IPS-20b (cell line): ENCODE results near the gene CCDC47.

Source experiments
- H3K27ac ChIP-seq: one replicate; pipeline ENCODE4 v1.5.1; 2013; ENCODE audit warnings: low read length
- H3K27me3 ChIP-seq: 2 replicates; pipeline ENCODE4 v1.6.1; 2013; ENCODE audit warnings: mild to moderate bottlenecking, low read length, inconsistent platforms; ENCODE audit not compliant: insufficient read depth
- H3K36me3 ChIP-seq: 2 replicates; pipeline ENCODE4 v1.6.1; 2013; ENCODE audit warnings: low read depth, mild to moderate bottlenecking, inconsistent platforms, low read length, moderate library complexity; ENCODE audit not compliant: insufficient read depth
- H3K4me1 ChIP-seq: 2 replicates; pipeline ENCODE4 v1.6.1; 2013; ENCODE audit warnings: mild to moderate bottlenecking, control low read depth, inconsistent platforms, low read length, moderate library complexity; ENCODE audit not compliant: insufficient read depth
- H3K4me3 ChIP-seq: 2 replicates; pipeline ENCODE4 v1.5.1; 2013; ENCODE audit warnings: mild to moderate bottlenecking, low read length, inconsistent platforms
- H3K9ac ChIP-seq: 2 replicates; pipeline ENCODE4 v1.6.1; 2013; ENCODE audit warnings: low read depth, mild to moderate bottlenecking, inconsistent platforms, low read length, moderate library complexity
- H3K9me3 ChIP-seq: 2 replicates; pipeline ENCODE4 v1.6.1; 2013; ENCODE audit warnings: mild to moderate bottlenecking, low read depth, low read length, inconsistent platforms; ENCODE audit not compliant: insufficient read depth

Gene CCDC47, protein sequence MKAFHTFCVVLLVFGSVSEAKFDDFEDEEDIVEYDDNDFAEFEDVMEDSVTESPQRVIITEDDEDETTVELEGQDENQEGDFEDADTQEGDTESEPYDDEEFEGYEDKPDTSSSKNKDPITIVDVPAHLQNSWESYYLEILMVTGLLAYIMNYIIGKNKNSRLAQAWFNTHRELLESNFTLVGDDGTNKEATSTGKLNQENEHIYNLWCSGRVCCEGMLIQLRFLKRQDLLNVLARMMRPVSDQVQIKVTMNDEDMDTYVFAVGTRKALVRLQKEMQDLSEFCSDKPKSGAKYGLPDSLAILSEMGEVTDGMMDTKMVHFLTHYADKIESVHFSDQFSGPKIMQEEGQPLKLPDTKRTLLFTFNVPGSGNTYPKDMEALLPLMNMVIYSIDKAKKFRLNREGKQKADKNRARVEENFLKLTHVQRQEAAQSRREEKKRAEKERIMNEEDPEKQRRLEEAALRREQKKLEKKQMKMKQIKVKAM

DNA sequence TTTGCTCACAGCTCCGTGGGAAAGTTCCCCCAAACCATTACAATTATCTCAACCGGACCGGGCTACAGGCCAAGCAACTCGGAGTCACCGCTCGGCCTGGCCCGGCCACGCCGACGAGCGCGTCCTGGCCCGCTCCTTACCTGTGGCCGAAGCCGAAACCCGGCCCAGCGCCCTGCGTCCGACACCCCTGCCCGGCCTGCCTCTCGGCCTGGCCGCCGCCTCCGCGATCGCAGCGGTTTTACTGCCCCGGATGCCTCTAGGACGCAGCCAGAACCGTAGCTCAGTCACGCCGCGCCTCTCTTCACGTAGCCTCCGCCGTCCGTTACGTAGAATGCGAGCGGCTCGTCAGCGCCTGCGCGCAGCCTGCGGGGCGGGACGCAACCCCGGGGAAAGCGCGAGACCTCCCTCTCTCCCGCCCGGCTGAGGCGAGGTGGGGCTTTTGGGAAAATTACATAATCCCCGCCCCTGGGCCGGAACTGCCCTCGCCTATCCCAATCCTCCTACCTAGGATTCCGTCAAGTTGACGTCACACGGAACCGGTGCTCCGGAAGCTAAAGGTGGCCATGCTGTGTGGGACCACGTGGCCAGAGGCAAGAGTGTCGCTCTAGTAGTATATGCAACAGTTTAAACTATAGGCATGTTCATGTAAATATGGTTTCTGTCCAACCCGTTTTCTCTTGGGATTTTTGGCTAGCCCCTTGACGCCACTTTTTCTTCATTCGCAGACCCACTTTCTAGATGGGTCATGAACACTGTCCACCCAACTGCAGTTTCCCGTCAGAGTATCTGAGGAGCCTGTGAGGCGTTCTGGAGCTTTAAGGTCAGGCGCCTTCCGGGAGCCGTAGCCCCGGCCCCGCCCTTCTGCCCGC, at the start of gene CCDC47:
CCDC47 (minus strand) TSS at position 326 of the 869 bp plus-strand sequence. CDS start 7,422 bp downstream, outside the sequence.
- Histone ChIP-seq H3K4me3 (peak within 1 kb of the TSS; percentile 97), H3K36me3 (peaks cover 31% of the 10 kb centered on the region), H3K27ac (peak within 1 kb of the TSS; percentile 100), H3K9me3 (no peaks in the 10 kb centered on the region), H3K27me3 (no peaks in the 10 kb centered on the region), H3K9ac (peak within 1 kb of the TSS; percentile 100), H3K4me1 (peaks cover 10% of the 10 kb centered on the region)

DNA sequence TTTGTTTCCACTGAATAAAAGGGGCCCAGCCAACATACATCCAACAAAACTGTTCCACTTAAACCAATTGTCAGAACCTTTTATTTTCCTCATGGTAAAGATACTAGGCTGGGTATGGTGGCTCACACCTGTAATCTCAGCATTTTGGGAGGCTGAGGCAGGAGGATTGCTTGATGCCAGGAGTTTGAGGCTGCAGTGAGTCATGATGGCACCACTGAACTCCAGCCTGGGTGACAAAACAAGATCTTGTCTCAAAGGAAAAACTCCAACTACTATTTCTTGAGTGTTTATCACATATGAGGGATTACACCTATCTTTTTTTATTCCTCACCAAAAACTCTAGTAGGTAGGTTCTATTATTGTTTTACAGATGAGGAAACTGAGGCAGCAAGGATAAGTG, 49.1 kb upstream of the CCDC47 start:
- Histone ChIP-seq H3K27me3 (no peaks in the 10 kb centered on the region), H3K36me3 (peaks cover 87% of the 10 kb centered on the region), H3K27ac (no peak overlapping the region), H3K9ac (no peak overlapping the region), H3K4me1 (peaks cover 4% of the 10 kb centered on the region; the same call in 1 of the 2 replicates), H3K9me3 (no peaks in the 10 kb centered on the region), H3K4me3 (no peak overlapping the region)

DNA sequence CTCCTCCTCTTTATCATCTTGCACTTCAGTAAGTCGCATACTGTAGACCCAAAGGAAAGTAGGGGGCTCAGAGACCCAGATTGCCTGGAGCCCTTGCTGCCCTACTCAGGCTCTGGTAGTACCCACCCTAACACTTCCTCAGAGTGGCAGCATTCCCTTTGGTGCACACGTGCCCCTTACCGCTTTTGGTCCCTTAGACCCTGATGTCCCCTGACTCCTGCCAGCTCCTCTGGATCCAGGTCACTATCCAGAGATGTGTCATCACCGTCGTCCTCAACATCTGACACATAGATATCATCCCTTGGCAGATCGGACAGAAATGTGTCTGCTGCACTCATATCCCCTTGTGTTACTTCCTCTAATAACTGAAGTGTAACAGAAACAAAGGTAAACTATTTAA, 48.4 kb upstream of the CCDC47 start:
- Histone ChIP-seq H3K9ac (no peak overlapping the region), H3K4me3 (no peak overlapping the region)

DNA sequence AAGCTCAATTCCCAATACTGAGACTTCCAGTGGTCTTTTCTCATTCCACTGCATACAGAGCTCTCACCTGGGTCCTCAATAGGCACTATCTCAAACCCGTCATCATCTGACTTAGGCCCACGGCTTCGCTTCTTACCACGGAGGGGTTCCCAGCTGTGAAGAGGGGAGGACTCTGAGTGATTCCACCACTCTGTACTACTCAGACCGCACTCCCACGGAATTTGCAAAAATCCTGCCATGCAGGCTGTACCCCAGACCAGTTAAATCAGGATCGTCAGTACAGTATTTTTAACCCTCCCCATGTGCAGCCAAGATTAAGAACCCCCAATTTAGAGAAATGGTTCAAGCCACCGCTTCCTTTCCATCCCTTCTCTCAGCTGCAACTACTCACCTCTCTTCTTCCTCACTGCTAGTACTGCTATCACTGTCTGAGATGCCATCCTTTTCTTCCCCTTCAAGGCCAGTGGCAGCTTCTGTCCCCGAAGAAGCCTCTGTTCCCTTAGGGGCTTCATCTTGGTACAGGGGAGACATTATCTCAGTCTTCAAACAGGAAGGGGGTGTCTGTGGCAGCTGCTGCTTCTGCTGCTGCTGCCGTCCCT, 47.7 kb upstream of the CCDC47 start:
- Histone ChIP-seq H3K4me3 (no peak overlapping the region), H3K27me3 (no peaks in the 10 kb centered on the region), H3K9me3 (no peaks in the 10 kb centered on the region), H3K36me3 (peaks cover 100% of the 10 kb centered on the region), H3K27ac (no peak overlapping the region), H3K4me1 (peaks cover 4% of the 10 kb centered on the region; the same call in 1 of the 2 replicates), H3K9ac (no peak overlapping the region)

More for the DNA sequence above, 48.4 kb upstream of the CCDC47 start:
- Histone ChIP-seq H3K27ac (no peak overlapping the region), H3K27me3 (no peaks in the 10 kb centered on the region), H3K36me3 (peaks cover 94% of the 10 kb centered on the region), H3K4me1 (peaks cover 4% of the 10 kb centered on the region; the same call in 1 of the 2 replicates), H3K9me3 (no peaks in the 10 kb centered on the region)

DNA sequence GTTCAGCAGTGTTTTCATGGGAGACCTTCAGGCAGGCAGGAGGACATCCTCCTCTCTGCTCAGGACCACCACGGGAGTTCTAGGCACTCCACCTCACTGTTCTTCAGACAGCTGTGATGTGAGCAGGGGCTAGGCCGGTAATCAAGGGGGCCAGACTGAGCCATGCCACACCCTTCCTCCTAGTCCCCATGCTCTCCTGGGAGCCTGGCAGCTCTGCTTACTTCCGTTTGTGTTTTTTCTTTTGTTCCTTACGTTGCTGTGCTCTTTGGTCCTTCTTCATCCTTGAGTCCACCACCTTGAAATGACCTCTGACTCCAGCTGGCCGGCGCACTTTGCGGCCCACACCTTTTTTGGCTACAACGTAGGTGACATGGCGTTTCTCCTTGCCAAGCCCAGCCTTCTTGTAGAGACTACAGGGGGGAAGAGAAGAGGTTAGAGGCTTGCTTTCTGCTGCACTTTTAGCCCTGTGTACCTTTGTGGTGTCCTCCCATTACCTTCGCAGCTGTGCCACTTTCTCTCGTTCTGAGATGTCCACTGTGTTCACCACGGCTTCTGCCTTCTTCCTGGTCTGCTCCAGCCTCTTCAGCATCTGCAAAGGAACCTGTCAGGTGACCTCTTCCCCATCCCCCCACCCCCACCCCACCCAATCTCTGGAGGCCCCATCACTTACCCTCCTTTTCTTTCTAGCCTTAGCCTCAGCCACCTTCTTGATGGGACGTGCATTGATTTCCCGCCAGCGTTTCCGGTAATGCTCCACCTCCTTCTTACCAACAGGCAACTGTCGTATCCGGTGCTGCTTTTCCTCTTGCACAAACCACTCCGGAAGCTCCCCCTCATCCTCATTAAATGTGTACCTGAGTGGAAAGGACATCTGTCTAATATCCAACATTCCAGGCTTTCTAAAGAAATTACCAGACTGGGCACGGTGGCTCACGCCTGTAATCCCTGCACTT, 46.5 kb upstream of the CCDC47 start:
- Histone ChIP-seq H3K9me3 (no peaks in the 10 kb centered on the region), H3K27ac (no peak overlapping the region), H3K9ac (no peak overlapping the region), H3K27me3 (no peaks in the 10 kb centered on the region), H3K4me3 (no peak overlapping the region), H3K4me1 (no peaks in the 10 kb centered on the region), H3K36me3 (peaks cover 100% of the 10 kb centered on the region)

DNA sequence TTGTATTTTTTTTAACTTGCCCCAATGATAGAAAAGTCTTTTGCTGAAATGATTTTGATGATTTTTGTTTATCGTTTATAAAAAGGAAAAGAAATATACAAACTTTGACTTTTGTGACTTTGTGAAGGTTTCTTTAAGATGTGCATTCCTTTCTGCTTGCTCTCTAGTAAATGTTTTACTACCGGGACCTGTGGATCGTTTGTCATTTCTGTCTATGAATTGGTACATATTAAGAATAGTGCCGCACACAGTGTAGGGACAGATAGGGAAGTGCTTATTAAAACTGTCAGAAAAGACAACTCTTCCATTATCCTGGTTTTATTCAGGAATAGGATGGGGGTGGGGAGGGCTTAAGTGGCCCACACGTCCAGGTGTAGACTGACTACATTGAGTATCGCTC, 45.7 kb upstream of the CCDC47 start:
- Histone ChIP-seq H3K4me1 (no peaks in the 10 kb centered on the region), H3K4me3 (no peak overlapping the region), H3K27ac (no peak overlapping the region), H3K27me3 (no peaks in the 10 kb centered on the region), H3K9ac (no peak overlapping the region), H3K9me3 (no peaks in the 10 kb centered on the region), H3K36me3 (peaks cover 100% of the 10 kb centered on the region)

DNA sequence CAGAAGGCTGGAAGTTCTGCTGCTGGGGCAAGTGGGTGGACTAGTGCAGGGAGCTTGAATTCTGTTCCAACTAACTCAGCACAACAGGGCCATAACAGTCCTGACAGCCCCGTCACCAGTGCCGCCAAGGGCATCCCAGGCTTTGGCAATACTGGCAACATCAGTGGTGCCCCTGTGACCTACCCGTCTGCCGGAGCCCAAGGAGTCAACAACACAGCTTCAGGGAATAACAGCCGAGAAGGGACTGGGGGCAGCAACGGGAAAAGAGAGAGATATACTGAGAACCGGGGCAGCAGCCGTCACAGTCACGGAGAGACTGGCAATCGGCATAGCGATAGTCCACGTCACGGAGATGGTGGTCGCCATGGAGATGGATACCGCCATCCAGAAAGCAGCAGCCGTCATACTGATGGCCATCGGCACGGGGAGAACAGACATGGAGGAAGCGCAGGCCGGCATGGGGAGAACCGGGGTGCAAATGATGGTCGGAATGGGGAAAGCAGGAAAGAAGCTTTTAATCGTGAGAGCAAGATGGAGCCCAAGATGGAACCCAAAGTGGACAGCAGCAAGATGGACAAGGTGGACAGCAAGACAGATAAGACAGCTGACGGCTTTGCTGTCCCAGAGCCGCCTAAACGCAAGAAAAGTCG, 44.5 kb upstream of the CCDC47 start:
- H3K4me1 ChIP-seq, result no peaks in the 10 kb centered on the region
- no peak overlapping the region for H3K27ac ChIP-seq
- H3K9ac ChIP-seq, result no peak overlapping the region
- H3K27me3 ChIP-seq, result no peaks in the 10 kb centered on the region
- H3K4me3 ChIP-seq, result no peak overlapping the region
- no peaks in the 10 kb centered on the region for H3K9me3 ChIP-seq
- H3K36me3 ChIP-seq, result peaks cover 100% of the 10 kb centered on the region

DNA sequence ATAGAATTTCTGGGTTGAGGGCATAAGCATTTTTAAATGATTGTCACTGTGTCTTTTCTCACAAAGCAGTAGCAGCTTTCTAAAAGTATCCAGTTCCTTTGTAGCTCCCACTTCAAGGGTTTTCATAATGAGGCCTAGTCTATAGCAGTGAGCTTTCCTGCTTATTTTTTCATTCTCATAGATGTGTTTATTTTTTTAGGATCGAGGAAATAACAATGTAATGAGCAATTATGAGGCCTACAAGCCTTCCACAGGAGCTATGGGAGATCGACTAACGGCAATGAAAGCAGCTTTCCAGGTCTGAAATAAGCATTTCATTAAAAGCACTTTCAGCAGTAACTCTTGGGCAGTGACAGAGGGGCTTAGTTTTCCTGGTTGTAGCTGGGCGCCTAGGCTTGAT, 43.3 kb upstream of the CCDC47 start:
- Histone ChIP-seq H3K9ac (no peak overlapping the region), H3K4me3 (no peak overlapping the region), H3K4me1 (no peaks in the 10 kb centered on the region), H3K9me3 (no peaks in the 10 kb centered on the region), H3K36me3 (peaks cover 100% of the 10 kb centered on the region), H3K27me3 (no peaks in the 10 kb centered on the region), H3K27ac (no peak overlapping the region)

DNA sequence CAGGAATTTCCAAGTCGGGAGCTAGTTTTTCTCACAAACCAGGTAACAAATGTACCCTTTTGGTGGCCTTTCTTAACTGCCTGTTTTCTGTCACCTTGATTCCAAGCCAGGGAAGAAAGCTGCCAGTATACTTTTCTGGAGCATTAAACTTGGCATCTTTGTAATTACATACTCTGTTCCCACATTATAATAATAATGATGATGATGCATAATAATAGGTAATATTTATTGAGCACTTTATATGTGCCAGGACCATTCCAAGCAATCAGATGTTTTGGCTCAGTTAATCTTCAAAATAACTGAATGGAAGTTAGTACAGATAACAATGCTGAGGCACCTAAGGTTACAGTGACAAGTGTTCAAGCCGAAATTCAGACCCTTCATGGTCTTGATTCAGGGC, 42.7 kb upstream of the CCDC47 start:
- Histone ChIP-seq H3K4me3 (no peak overlapping the region), H3K9ac (no peak overlapping the region), H3K4me1 (no peaks in the 10 kb centered on the region), H3K9me3 (no peaks in the 10 kb centered on the region), H3K27me3 (no peaks in the 10 kb centered on the region), H3K27ac (no peak overlapping the region), H3K36me3 (peaks cover 100% of the 10 kb centered on the region)

DNA sequence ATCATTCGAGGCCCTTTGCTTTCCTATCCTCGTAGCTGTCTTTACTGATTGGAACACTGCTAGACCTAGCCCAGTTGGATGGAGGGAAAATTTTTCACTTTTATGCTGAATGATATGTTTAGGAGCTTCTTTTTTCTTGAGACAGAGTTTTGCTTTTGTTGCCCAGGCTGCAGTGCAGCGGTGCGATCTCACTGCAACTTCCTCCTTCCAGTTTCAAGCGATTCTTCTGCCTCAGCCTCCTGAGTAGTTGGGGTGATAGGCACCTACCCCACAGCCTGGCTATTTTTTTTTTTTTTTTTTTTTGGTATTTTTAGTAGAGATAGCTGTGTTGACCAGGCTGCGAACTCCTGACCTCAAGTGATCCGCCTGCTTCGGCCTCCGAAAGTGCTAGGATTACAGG, 36.6 kb upstream of the CCDC47 start:
- H3K4me3 ChIP-seq, result no peak overlapping the region
- no peak overlapping the region for H3K27ac ChIP-seq
- H3K36me3 ChIP-seq, result peaks cover 100% of the 10 kb centered on the region
- no peaks in the 10 kb centered on the region for H3K27me3 ChIP-seq
- H3K9ac ChIP-seq, result no peak overlapping the region
- no peaks in the 10 kb centered on the region for H3K9me3 ChIP-seq
- no peaks in the 10 kb centered on the region for H3K4me1 ChIP-seq
